Right lobe of liver (tissue), 6 donors: Measurements from ENCODE around the gene ITFG2. TPM values are rescaled to one million over a fixed set of nuclear protein-coding genes. Genes with fewer than 3 reads are reported as not detected.

Experiments used
- ATAC-seq, 4 donors: fragments of 200-7000 bp; cut with Tn5 transposase; one replicate each; pipeline ENCODE4 v1.9.1; 2020; ENCODE audit warnings: mild to moderate bottlenecking in 4 of 4, moderate library complexity in 4 of 4
- DNase-seq, 3 donors: peaks; one replicate each; pipeline ENCODE4 v3.0.0-alpha.2; 2020
- H3K27ac ChIP-seq, 3 donors: fragments of 200-600 bp; one replicate each; pipeline ENCODE4 v1.8.0; 2022
- H3K27me3 ChIP-seq, 2 donors: fragments of 200-600 bp; one replicate each; pipeline ENCODE4 v1.8.0; 2022
- H3K36me3 ChIP-seq, 4 donors: fragments of 200-600 bp; sonication (generic) in 1 of 4; one replicate each; pipeline versions ENCODE4 v1.5.1 to v1.8.0; 2017 to 2022; ENCODE audit warnings: control low read depth in 1 of 4
- H3K4me1 ChIP-seq, 4 donors: fragments of 200-600 bp; sonication (generic) in 1 of 4; one replicate each; pipeline versions ENCODE4 v1.5.1 to v1.8.0; 2017 to 2022; ENCODE audit warnings: control low read depth in 1 of 4
- H3K4me3 ChIP-seq, 3 donors: fragments of 200-600 bp; one replicate each; pipeline ENCODE4 v1.8.0; 2022
- H3K9me3 ChIP-seq, 4 donors: fragments of 200-600 bp; sonication (generic) in 1 of 4; one replicate each; pipeline versions ENCODE4 v1.5.1 to v1.8.0; 2017 to 2022; ENCODE audit warnings: control low read depth in 1 of 4
- POLR2A ChIP-seq: fragments of 450-650 bp; IDR thresholded peaks from one replicate; pipeline ENCODE4 v1.6.1; 2017; ENCODE audit warnings: antibody characterized with exemption, mild to moderate bottlenecking
- WGBS: methylation state at CpG from one replicate; pipeline ENCODE4 v1.1.6; 2018; ENCODE audit warnings: low coverage, low lambda C conversion rate; ENCODE audit not compliant: insufficient coverage; ENCODE audit errors: missing lambda C conversion rate; 5-methylcytosine and 5-hydroxymethylcytosine counted together
- intact Hi-C, 2 donors: fragments of 100-400 bp; cut with DNase I; formaldehyde crosslinking; loops; one replicate each; pipeline versions ENCODE4 v1.11.2 to v1.14.1; 2022
- total RNA-seq, 6 experiments: library from RNA; depleted of rRNA in 2 of 6; stranded (reverse); fragments of >200 nt in 2 of 6; fragmentation: NEBNext Ultra II Directional in 3 of 6; extraction: Animal tissue kit (Norgen Biotek cat#: 25700) in 3 of 6; gene quantifications; one replicate each; pipeline versions ENCODE4 v1.1.0 to v1.2.4, GENCODE V29; 2016 to 2023
- TF ChIP-seq, protein P1 (sequence below), 4 donors: fragments of 200-600 bp in 3 of 4; fragments of 450-650 bp in 1 of 4; IDR thresholded peaks; one replicate each; pipeline versions ENCODE4 v1.5.1 to v1.8.0; 2016 to 2022; ENCODE audit warnings: antibody characterized with exemption in 4 of 4, mild to moderate bottlenecking in 2 of 4
- donor health status: DM: no; HTN: yes; CAD: no.
- donor health status: DM: no; HTN: no; CAD: no.
- donor health status: DM: no; HTN: no; CAD: no.
- donor health status: DM: no; HTN: yes; CAD: no.
- donor health status: DM: no; HTN: yes; CAD: no.

Gene ITFG2
- total RNA-seq, 6 experiments from 2014 or later: 11.3 to 20.5 (median 14.4) TPM

- Histone ChIP-seq H3K27me3 (no peaks in the 10 kb centered on the region), H3K9me3 (no peaks in the 10 kb centered on the region), H3K4me3 (no peak overlapping the region), H3K27ac (no peak overlapping the region), H3K36me3 (peaks cover 0 to 38% (median 8%) of the 10 kb centered on the region in 4 donors), H3K4me1 (no peaks in the 10 kb centered on the region)
- no peak for DNase-seq
- ATAC-seq: no peak
- TF ChIP-seq, protein P1, sequence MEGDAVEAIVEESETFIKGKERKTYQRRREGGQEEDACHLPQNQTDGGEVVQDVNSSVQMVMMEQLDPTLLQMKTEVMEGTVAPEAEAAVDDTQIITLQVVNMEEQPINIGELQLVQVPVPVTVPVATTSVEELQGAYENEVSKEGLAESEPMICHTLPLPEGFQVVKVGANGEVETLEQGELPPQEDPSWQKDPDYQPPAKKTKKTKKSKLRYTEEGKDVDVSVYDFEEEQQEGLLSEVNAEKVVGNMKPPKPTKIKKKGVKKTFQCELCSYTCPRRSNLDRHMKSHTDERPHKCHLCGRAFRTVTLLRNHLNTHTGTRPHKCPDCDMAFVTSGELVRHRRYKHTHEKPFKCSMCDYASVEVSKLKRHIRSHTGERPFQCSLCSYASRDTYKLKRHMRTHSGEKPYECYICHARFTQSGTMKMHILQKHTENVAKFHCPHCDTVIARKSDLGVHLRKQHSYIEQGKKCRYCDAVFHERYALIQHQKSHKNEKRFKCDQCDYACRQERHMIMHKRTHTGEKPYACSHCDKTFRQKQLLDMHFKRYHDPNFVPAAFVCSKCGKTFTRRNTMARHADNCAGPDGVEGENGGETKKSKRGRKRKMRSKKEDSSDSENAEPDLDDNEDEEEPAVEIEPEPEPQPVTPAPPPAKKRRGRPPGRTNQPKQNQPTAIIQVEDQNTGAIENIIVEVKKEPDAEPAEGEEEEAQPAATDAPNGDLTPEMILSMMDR (IDR thresholded peaks at IDR 0.05): no peak
- TF ChIP-seq POLR2A: no peak
- WGBS: 94% methylated on average over 6 of the region's 6 CpGs
- intact Hi-C loops: no loop called here
These were observed 16.8 kb downstream of the ITFG2 start for GRCh38 chr12:2829275-2829674.

DNA sequence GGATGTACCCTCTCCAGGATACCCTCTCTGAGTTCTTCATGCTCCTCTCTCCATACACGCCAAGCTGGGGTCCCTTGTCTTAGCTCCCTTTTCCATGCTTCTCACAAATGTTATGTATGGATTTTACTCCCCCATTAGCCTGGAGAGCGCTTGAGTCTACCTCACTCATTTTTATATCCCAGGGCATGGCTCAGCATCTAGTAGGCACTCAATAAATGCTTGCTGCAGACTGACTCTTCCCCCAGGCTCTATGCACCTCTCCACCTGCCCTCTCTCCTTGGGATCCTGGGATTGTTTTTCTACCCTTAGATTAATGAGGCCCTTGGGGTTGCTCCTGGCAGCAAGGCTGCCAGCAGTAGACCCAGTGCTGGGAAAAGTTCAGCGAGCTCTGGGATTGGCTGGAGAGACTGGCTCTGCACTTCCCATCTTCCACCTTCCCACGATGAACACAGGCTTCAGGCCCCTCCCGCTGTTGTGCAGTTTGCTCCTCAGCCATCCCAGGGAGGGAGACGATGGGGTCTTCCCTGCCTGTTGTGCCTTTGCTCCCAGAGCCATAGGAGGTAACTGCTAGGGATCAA is 20.2 kb downstream of the ITFG2 start:
- DNase-seq (no peak), ATAC-seq (no peak)
- Histone ChIP-seq H3K4me1 (no peaks in the 10 kb centered on the region), H3K27ac (no peak overlapping the region), H3K36me3 (peaks cover 0 to 5% (median 0%) of the 10 kb centered on the region in 4 donors), H3K4me3 (no peak overlapping the region), H3K27me3 (no peaks in the 10 kb centered on the region), H3K9me3 (no peaks in the 10 kb centered on the region)
- intact Hi-C loops: no loop called here
- TF ChIP-seq, protein P1 (IDR thresholded peaks at IDR 0.05): no peak
- TF ChIP-seq POLR2A: no peak
- WGBS: 76% methylated on average over 4 of the region's 6 CpGs

- ATAC-seq (no peak), DNase-seq (no peak)
- Histone ChIP-seq H3K36me3 (no peaks in the 10 kb centered on the region), H3K4me1 (no peaks in the 10 kb centered on the region), H3K27ac (no peak overlapping the region), H3K4me3 (no peak overlapping the region), H3K9me3 (no peaks in the 10 kb centered on the region), H3K27me3 (no peaks in the 10 kb centered on the region)
- 57% methylated on average over 2 of the region's 5 CpGs for WGBS
- intact Hi-C loops: no loop called here
- no peak for TF ChIP-seq POLR2A
- TF ChIP-seq, protein P1 (IDR thresholded peaks at IDR 0.05): no peak
These were observed 20.9 kb downstream of the ITFG2 start for GRCh38 chr12:2833327-2833726.

GRCh38 chr12:2833810-2834209 is 21.3 kb downstream of the ITFG2 start:
- no peak for ATAC-seq
- no peak overlapping the region for H3K4me3 ChIP-seq
- no peak for DNase-seq
- no peaks in the 10 kb centered on the region for H3K9me3 ChIP-seq
- WGBS: 82% methylated on average over 6 of the region's 9 CpGs
- H3K27ac ChIP-seq: no peak overlapping the region
- H3K27me3 ChIP-seq: no peaks in the 10 kb centered on the region
- no peaks in the 10 kb centered on the region for H3K36me3 ChIP-seq
- intact Hi-C loops: no loop called here
- no peaks in the 10 kb centered on the region for H3K4me1 ChIP-seq
- TF ChIP-seq, protein P1 (IDR thresholded peaks at IDR 0.05): no peak
- no peak for TF ChIP-seq POLR2A
